Stimulated activated naive CD8-positive, alpha-beta T cell treated with anti-CD3 and anti-CD28 coated beads, Interleukin-15, Interleukin-2, amounts not matched to agents 100 ng/mL and 50 ng/mL, for 24 hours (primary cell): ENCODE measurements around the gene SUPT16H.

Experiments used
- H3K27ac Mint-ChIP-seq: one replicate; pipeline ENCODE4 v1.8.0; 2021; ENCODE audit warnings: mild to moderate bottlenecking, mixed read lengths
- H3K27me3 Mint-ChIP-seq: one replicate; pipeline ENCODE4 v1.8.0; 2021; ENCODE audit warnings: mixed read lengths
- H3K36me3 Mint-ChIP-seq: one replicate; pipeline ENCODE4 v1.8.0; 2021; ENCODE audit warnings: low read depth, mixed read lengths
- H3K4me1 Mint-ChIP-seq: one replicate; pipeline ENCODE4 v1.8.0; 2021; ENCODE audit warnings: low read depth, mixed read lengths
- H3K4me3 Mint-ChIP-seq: one replicate; pipeline ENCODE4 v1.8.0; 2021; ENCODE audit warnings: mild to moderate bottlenecking, mixed read lengths
- H3K9me3 Mint-ChIP-seq: one replicate; pipeline ENCODE4 v1.8.0; 2021; ENCODE audit warnings: mixed read lengths

SUPT16H gene

GRCh38 chr14:21383848-21384493, at the start of gene SUPT16H:
Gene SUPT16H, minus strand, starts transcription at chr14:21384019. Its CDS starts 92 bp downstream, at chr14:21383927.
- peaks cover 60% of the 10 kb centered on the region for H3K36me3 Mint-ChIP-seq
- H3K27me3 Mint-ChIP-seq, result no peaks in the 10 kb centered on the region
- peak within 1 kb of the TSS; percentile 99 for H3K27ac Mint-ChIP-seq
- peak within 1 kb of the TSS; percentile 99 for H3K4me3 Mint-ChIP-seq
- no peaks in the 10 kb centered on the region for H3K9me3 Mint-ChIP-seq
- H3K4me1 Mint-ChIP-seq, result peaks cover 50% of the 10 kb centered on the region

GRCh38 chr14:21431126-21431525, 47.3 kb upstream of the SUPT16H start:
- Mint-ChIP-seq H3K9me3 (no peaks in the 10 kb centered on the region), H3K36me3 (peaks cover 70% of the 10 kb centered on the region), H3K27ac (no peak overlapping the region), H3K27me3 (no peaks in the 10 kb centered on the region), H3K4me1 (peaks cover 26% of the 10 kb centered on the region), H3K4me3 (no peak overlapping the region)

GRCh38 chr14:21428930-21429329, 45.1 kb upstream of the SUPT16H start:
- no peaks in the 10 kb centered on the region for H3K9me3 Mint-ChIP-seq
- peaks cover 80% of the 10 kb centered on the region for H3K36me3 Mint-ChIP-seq

GRCh38 chr14:21426692-21427091, 42.9 kb upstream of the SUPT16H start:
- Mint-ChIP-seq H3K27me3 (no peaks in the 10 kb centered on the region), H3K9me3 (no peaks in the 10 kb centered on the region), H3K4me3 (no peak overlapping the region), H3K27ac (peak overlapping the region; percentile 79), H3K36me3 (peaks cover 80% of the 10 kb centered on the region), H3K4me1 (no peaks in the 10 kb centered on the region)

More at GRCh38 chr14:21428930-21429329, 45.1 kb upstream of the SUPT16H start:
- no peaks in the 10 kb centered on the region for H3K27me3 Mint-ChIP-seq
- peaks cover 5% of the 10 kb centered on the region for H3K4me1 Mint-ChIP-seq
- H3K4me3 Mint-ChIP-seq, result no peak overlapping the region
- no peak overlapping the region for H3K27ac Mint-ChIP-seq

- peaks cover 57% of the 10 kb centered on the region for H3K36me3 Mint-ChIP-seq
- H3K4me1 Mint-ChIP-seq, result peaks cover 12% of the 10 kb centered on the region
- H3K27ac Mint-ChIP-seq, result no peak overlapping the region
- no peaks in the 10 kb centered on the region for H3K27me3 Mint-ChIP-seq
- H3K4me3 Mint-ChIP-seq, result no peak overlapping the region
- no peaks in the 10 kb centered on the region for H3K9me3 Mint-ChIP-seq
These were observed 35.7 kb upstream of the SUPT16H start for GRCh38 chr14:21419528-21419927.

GRCh38 chr14:21415329-21415728, 31.5 kb upstream of the SUPT16H start:
- Mint-ChIP-seq H3K9me3 (no peaks in the 10 kb centered on the region), H3K4me1 (peaks cover 24% of the 10 kb centered on the region), H3K4me3 (no peak overlapping the region), H3K36me3 (peaks cover 67% of the 10 kb centered on the region), H3K27me3 (no peaks in the 10 kb centered on the region), H3K27ac (no peak overlapping the region)

GRCh38 chr14:21414137-21414631, 30.4 kb upstream of the SUPT16H start:
- Mint-ChIP-seq H3K9me3 (no peaks in the 10 kb centered on the region), H3K36me3 (peaks cover 71% of the 10 kb centered on the region), H3K27me3 (no peaks in the 10 kb centered on the region), H3K27ac (peak overlapping the region; percentile 86), H3K4me3 (peak overlapping the region; percentile 15), H3K4me1 (peaks cover 24% of the 10 kb centered on the region)

- no peaks in the 10 kb centered on the region for H3K4me1 Mint-ChIP-seq
- H3K27ac Mint-ChIP-seq, result no peak overlapping the region
- no peaks in the 10 kb centered on the region for H3K9me3 Mint-ChIP-seq
- no peak overlapping the region for H3K4me3 Mint-ChIP-seq
- no peaks in the 10 kb centered on the region for H3K27me3 Mint-ChIP-seq
- H3K36me3 Mint-ChIP-seq, result peaks cover 89% of the 10 kb centered on the region
These were observed 24.3 kb upstream of the SUPT16H start for GRCh38 chr14:21408147-21408546.

GRCh38 chr14:21406213-21406612, 22.4 kb upstream of the SUPT16H start:
- Mint-ChIP-seq H3K36me3 (peaks cover 91% of the 10 kb centered on the region), H3K4me1 (no peaks in the 10 kb centered on the region), H3K27ac (no peak overlapping the region), H3K9me3 (no peaks in the 10 kb centered on the region), H3K27me3 (no peaks in the 10 kb centered on the region), H3K4me3 (no peak overlapping the region)

GRCh38 chr14:21405097-21405496, 21.3 kb upstream of the SUPT16H start:
- Mint-ChIP-seq H3K4me1 (no peaks in the 10 kb centered on the region), H3K27ac (no peak overlapping the region), H3K27me3 (no peaks in the 10 kb centered on the region), H3K9me3 (no peaks in the 10 kb centered on the region), H3K4me3 (no peak overlapping the region), H3K36me3 (peaks cover 91% of the 10 kb centered on the region)

GRCh38 chr14:21399311-21399870, 15.6 kb upstream of the SUPT16H start:
- Mint-ChIP-seq H3K9me3 (no peaks in the 10 kb centered on the region), H3K27ac (no peak overlapping the region), H3K36me3 (peaks cover 77% of the 10 kb centered on the region), H3K27me3 (no peaks in the 10 kb centered on the region), H3K4me3 (no peak overlapping the region), H3K4me1 (no peaks in the 10 kb centered on the region)

GRCh38 chr14:21398901-21399300, 15.1 kb upstream of the SUPT16H start:
- Mint-ChIP-seq H3K4me3 (no peak overlapping the region), H3K4me1 (no peaks in the 10 kb centered on the region), H3K27ac (no peak overlapping the region), H3K27me3 (no peaks in the 10 kb centered on the region), H3K36me3 (peaks cover 79% of the 10 kb centered on the region), H3K9me3 (no peaks in the 10 kb centered on the region)

- Mint-ChIP-seq H3K4me1 (no peaks in the 10 kb centered on the region), H3K36me3 (peaks cover 78% of the 10 kb centered on the region), H3K27me3 (no peaks in the 10 kb centered on the region), H3K9me3 (no peaks in the 10 kb centered on the region), H3K27ac (no peak overlapping the region), H3K4me3 (no peak overlapping the region)
These were observed 11.6 kb upstream of the SUPT16H start for GRCh38 chr14:21395450-21395849.

- Mint-ChIP-seq H3K4me1 (peaks cover 44% of the 10 kb centered on the region), H3K27ac (peak overlapping the region; percentile 99), H3K9me3 (no peaks in the 10 kb centered on the region), H3K36me3 (peaks cover 62% of the 10 kb centered on the region), H3K4me3 (peak overlapping the region; percentile 99), H3K27me3 (no peaks in the 10 kb centered on the region)
These were observed 1.5 kb upstream of the SUPT16H start for GRCh38 chr14:21385188-21385904.

- H3K4me3 Mint-ChIP-seq, result peak overlapping the region; percentile 99
- no peaks in the 10 kb centered on the region for H3K27me3 Mint-ChIP-seq
- peaks cover 60% of the 10 kb centered on the region for H3K36me3 Mint-ChIP-seq
- peak overlapping the region; percentile 99 for H3K27ac Mint-ChIP-seq
- peaks cover 49% of the 10 kb centered on the region for H3K4me1 Mint-ChIP-seq
- no peaks in the 10 kb centered on the region for H3K9me3 Mint-ChIP-seq
These were observed 654 bp upstream of the SUPT16H start for GRCh38 chr14:21384494-21384851.
